A549 treated with AZD9567 at 1 μM for 4 hours (cell line): ENCODE data around the gene DNAJC21. TPM values are rescaled to one million over a fixed set of nuclear protein-coding genes. Genes with fewer than 3 reads are reported as not detected.

Experiments
- total RNA-seq: library from RNA; stranded (reverse); fragments of 200-300 nt; extraction: Qiagen RNA extraction; gene quantifications from 5 replicates; pipeline ENCODE4 v1.2.3, GENCODE V29; 2022; ENCODE audit not compliant: insufficient read depth

DNAJC21 gene
- total RNA-seq, result 23.5 to 29.5 TPM (median 24.9 TPM) in 5 replicates

GRCh38 chr5:34929134-34929719 is at the start of gene DNAJC21:
TSS of gene DNAJC21 (plus strand) at chr5:34929559. CDS start at chr5:34929820, 261 bp downstream.

GRCh38 chr5:34915139-34915855 is 14.1 kb upstream of the DNAJC21 start, which contains the start of the genes BRIX1 and RAD1:
TSS of gene BRIX1 (plus strand) at chr5:34915711. CDS start at chr5:34915739, 28 bp downstream.
TSS of gene RAD1 (minus strand) at chr5:34915504. CDS start at chr5:34914892, 612 bp downstream.

Other genes with a start within 250 kb of the DNAJC21 start
- gene TTC23L, start 90.4 kb upstream of the DNAJC21 start, total RNA-seq, result 0.05 to 0.29 TPM (median 0.16 TPM) in 4 of 5 replicates, not detected in the other
- gene RAD1, start 14.1 kb upstream of the DNAJC21 start, total RNA-seq, result 27.2 to 39.5 TPM (median 36.9 TPM) in 5 replicates
- gene BRIX1, start 13.8 kb upstream of the DNAJC21 start, total RNA-seq, result 39.1 to 52.4 TPM (median 51.6 TPM) in 5 replicates
- gene AGXT2, start 118.4 kb downstream of the DNAJC21 start, total RNA-seq, result not detected in 5 replicates